AG09309 (cell line): ENCODE measurements around the gene GSAP.

Experiments
- DNase-seq: peaks from one replicate; pipeline ENCODE4 v3.0.0-alpha.2; 2010; ENCODE audit warnings: low read depth
- H3K4me3 ChIP-seq: 2 replicates; pipeline ENCODE4 v1.5.1; 2011; ENCODE audit warnings: mild to moderate bottlenecking, low read depth, low read length, moderate library complexity; ENCODE audit not compliant: control insufficient read depth
- CTCF ChIP-seq: IDR thresholded peaks from 2 replicates; pipeline ENCODE4 v1.5.1; 2011; ENCODE audit warnings: mild to moderate bottlenecking, low read depth, low read length, inconsistent platforms; ENCODE audit not compliant: insufficient read depth, control insufficient read depth; ENCODE audit errors: missing control alignments

Gene GSAP

GRCh38 chr7:77269360-77270093, 146.6 kb downstream of the GSAP start:
- no peak for DNase-seq
- H3K4me3 ChIP-seq, result no peak overlapping the region
- no peak for TF ChIP-seq CTCF

GRCh38 chr7:77266291-77266794, 149.8 kb downstream of the GSAP start:
- no peak for DNase-seq
- no peak overlapping the region for H3K4me3 ChIP-seq
- no peak for TF ChIP-seq CTCF

GRCh38 chr7:77265666-77266065, 150.5 kb downstream of the GSAP start:
- DNase-seq, result no peak
- no peak for TF ChIP-seq CTCF
- no peak overlapping the region for H3K4me3 ChIP-seq

GRCh38 chr7:77262316-77262715, 153.8 kb downstream of the GSAP start:
- DNase-seq, result no peak
- no peak for TF ChIP-seq CTCF

More at GRCh38 chr7:77262316-77262715, 153.8 kb downstream of the GSAP start:
- H3K4me3 ChIP-seq, result no peak overlapping the region
